ENCODE results near the gene CREM. TPM values are rescaled to one million over a fixed set of nuclear protein-coding genes. Genes with fewer than 3 reads are reported as not detected.
"Not testable (repeated sequence)": the region's sequence is repeated elsewhere in the genome, so short reads cannot be mapped to it uniquely, and the experiment has no call there.

Gene CREM
- total RNA-seq, 1 donor from 2014 or later: 26.9 TPM

GRCh38 chr10:35216303-35216905, 89.8 kb downstream of the CREM start:
- TF ChIP-seq CTCF (conservative IDR thresholded peaks at IDR 0.05; ENCODE audit: low read depth, low read length): no peak
- peak overlapping the region; percentile 20 for H3K4me3 ChIP-seq (ENCODE audit: low read depth, low read length)
- no peak for DNase-seq (ENCODE audit: low read depth)

GRCh38 chr10:35216956-35217355, 90.3 kb downstream of the CREM start:
- DNase-seq (ENCODE audit: low read depth): not testable (repeated sequence)
- H3K4me3 ChIP-seq (ENCODE audit: low read depth, low read length): peak overlapping the region; percentile 20

GRCh38 chr10:35217455-35217854, 90.8 kb downstream of the CREM start:
- no peak for DNase-seq (ENCODE audit: low read depth)
- TF ChIP-seq CTCF (conservative IDR thresholded peaks at IDR 0.05; ENCODE audit: low read depth, low read length): no peak
- H3K4me3 ChIP-seq (ENCODE audit: low read depth, low read length): no peak overlapping the region

DNA sequence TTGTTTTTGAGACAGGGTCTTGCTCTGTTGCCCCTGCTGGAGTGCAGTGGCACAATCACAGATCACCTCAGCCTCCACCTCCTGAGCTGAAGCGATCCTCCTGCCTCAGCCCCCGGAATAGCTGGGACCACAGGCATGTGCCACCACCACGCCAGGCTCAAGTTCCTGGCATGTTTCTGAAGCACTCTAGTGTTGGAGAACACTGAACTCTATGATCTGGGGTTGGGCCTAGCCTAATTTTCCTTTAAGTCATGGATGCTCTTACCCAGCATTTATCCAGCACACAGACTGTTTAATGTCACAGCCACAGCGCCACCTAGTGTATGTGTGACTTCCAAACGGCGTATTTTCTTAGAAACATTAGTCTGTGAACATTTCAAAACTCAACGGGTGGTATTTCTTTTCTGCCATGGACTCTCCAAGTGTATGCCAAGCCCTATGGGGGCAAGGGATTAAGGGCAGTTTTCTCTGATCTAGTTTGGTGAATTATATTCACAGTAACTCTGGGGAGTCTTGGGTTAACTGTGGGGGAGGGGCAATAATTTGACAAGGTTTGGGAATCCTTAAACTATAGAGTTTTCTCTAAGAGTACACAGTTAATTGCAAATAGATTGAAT, 91.8 kb downstream of the CREM start:
- H3K4me3 ChIP-seq (ENCODE audit: low read depth, low read length): no peak overlapping the region
- TF ChIP-seq CTCF (conservative IDR thresholded peaks at IDR 0.05; ENCODE audit: low read depth, low read length): peak; percentile 87
- DNase-seq (ENCODE audit: low read depth): no peak

- DNase-seq (ENCODE audit: low read depth): no peak
- no peak overlapping the region for H3K4me3 ChIP-seq (ENCODE audit: low read depth, low read length)
- TF ChIP-seq CTCF (conservative IDR thresholded peaks at IDR 0.05; ENCODE audit: low read depth, low read length): no peak
Measured at GRCh38 chr10:35219292-35219691, 92.6 kb downstream of the CREM start.

DNA sequence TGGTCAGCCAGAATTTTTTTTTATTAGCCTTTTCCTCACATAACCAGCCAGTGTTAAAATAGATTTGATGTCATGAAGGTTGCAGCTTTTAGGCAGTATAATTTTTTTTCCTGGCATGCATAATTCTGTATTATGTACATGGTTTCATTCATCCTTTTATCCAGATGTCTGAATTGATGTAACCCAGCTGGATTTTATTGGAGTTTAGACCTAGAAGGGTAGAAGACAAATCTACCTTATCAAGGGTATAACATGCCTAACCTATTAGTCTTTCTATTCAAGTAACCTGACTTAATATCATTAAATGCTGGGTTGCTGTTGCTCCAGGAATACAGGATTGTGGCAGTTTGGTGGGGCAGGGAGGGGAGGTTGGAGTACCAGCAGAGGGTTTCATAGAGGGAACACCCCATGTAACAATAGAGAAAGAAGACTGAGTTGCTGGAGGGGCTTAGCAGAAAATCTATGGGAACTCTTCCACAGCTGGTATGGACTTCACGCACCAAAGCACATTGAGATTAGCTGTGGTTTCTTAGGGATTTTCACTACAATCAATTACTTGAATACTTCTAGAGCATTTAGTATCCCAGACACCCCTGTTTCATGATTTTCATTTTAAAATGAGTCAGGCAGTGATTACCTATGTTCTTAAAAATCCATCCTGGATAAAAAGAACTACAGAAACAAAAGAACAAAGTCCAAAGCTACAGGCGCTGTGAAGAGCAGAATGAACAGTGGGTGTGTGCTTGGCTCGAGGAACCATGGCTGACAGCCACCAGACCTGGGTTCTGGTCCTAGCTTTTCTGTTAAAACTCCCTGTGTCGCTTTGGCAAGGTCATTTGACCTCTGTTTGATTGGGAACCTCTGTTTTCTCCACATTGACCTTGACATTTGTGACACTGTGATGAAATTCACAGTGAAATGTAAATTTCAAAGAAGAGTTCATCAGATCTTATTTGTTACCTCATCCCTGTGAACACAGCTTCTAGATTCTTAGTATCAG, 93.5 kb downstream of the CREM start:
- no peak for TF ChIP-seq CTCF (conservative IDR thresholded peaks at IDR 0.05; ENCODE audit: low read depth, low read length)
- DNase-seq (ENCODE audit: low read depth): no peak
- no peak overlapping the region for H3K4me3 ChIP-seq (ENCODE audit: low read depth, low read length)

- no peak for DNase-seq (ENCODE audit: low read depth)
- H3K4me3 ChIP-seq (ENCODE audit: low read depth, low read length): no peak overlapping the region
- TF ChIP-seq CTCF (conservative IDR thresholded peaks at IDR 0.05; ENCODE audit: low read depth, low read length): peak; percentile 27
Measured at GRCh38 chr10:35223016-35223415, 96.4 kb downstream of the CREM start.

All from epithelial cell of proximal tubule (primary cell).